Sigmoid colon (tissue), 7 donors: ENCODE data around the gene CLCN2. TPM values are rescaled to one million over a fixed set of nuclear protein-coding genes. Genes with fewer than 3 reads are reported as not detected.

Experiments used
- DNase-seq: peaks from one replicate; pipeline ENCODE4 v3.0.0-alpha.2; 2019
- H3K27ac ChIP-seq, 4 donors: fragments of 200-600 bp; sonication (generic); one replicate each; pipeline ENCODE4 v1.5.1; 2016 to 2019; ENCODE audit warnings: mild to moderate bottlenecking in 1 of 4
- H3K27me3 ChIP-seq, 3 donors: fragments of 200-600 bp; sonication (generic); one replicate each; pipeline ENCODE4 v1.5.1; 2019; ENCODE audit warnings: mild to moderate bottlenecking in 1 of 3
- H3K36me3 ChIP-seq, 4 donors: fragments of 200-600 bp; sonication (generic); one replicate each; pipeline ENCODE4 v1.5.1; 2016 to 2019
- H3K4me1 ChIP-seq, 4 donors: fragments of 200-600 bp; sonication (generic); one replicate each; pipeline ENCODE4 v1.5.1; 2017 to 2019
- H3K4me3 ChIP-seq, 4 donors: fragments of 200-600 bp; sonication (generic); one replicate each; pipeline ENCODE4 v1.5.1; 2017 to 2019; ENCODE audit warnings: mild to moderate bottlenecking in 2 of 4, moderate library complexity in 1 of 4
- H3K9me3 ChIP-seq, 4 donors: fragments of 200-600 bp in 3 of 4; sonication (generic) in 3 of 4; one replicate each; pipeline versions ENCODE4 v1.5.1 to v1.6.1; 2013 to 2019
- CTCF ChIP-seq, 4 experiments: fragments of 450-650 bp in 3 of 4; fragments of 200-600 bp in 1 of 4; IDR thresholded peaks; one replicate each; pipeline ENCODE4 v1.5.1; 2016 to 2019; ENCODE audit warnings: antibody characterized with exemption in 4 of 4, mild to moderate bottlenecking in 3 of 4, moderate library complexity in 2 of 4
- EP300 ChIP-seq, 4 donors: sonication (generic); formaldehyde crosslinking; IDR thresholded peaks; one replicate each; pipeline ENCODE4 v1.6.1; 2017; ENCODE audit warnings: antibody characterized with exemption in 4 of 4
- POLR2A ChIP-seq, 2 donors: fragments of 450-650 bp; IDR thresholded peaks; one replicate each; pipeline ENCODE4 v1.6.1; 2016; ENCODE audit warnings: antibody characterized with exemption in 2 of 2, mild to moderate bottlenecking in 2 of 2, moderate library complexity in 2 of 2
- POLR2AphosphoS5 ChIP-seq, 4 donors: sonication (generic); formaldehyde crosslinking; IDR thresholded peaks; one replicate each; pipeline ENCODE4 v1.6.1; 2017; ENCODE audit warnings: antibody characterized with exemption in 4 of 4
- WGBS, 2 donors: extraction: QIAGEN DNeasy Blood & Tissue Kit; methylation state at CpG; one replicate each; pipeline ENCODE4 v1.1.7; 2013; 5-methylcytosine and 5-hydroxymethylcytosine counted together
- intact Hi-C: fragments of 100-400 bp; cut with DNase I; formaldehyde crosslinking; loops from one replicate; pipeline ENCODE4 v1.15.1; 2023
- polyA plus RNA-seq, 3 donors: library from polyadenylated mRNA; stranded (reverse); fragments of 200-250 nt; gene quantifications; one replicate each; pipeline ENCODE4 v1.2.3, GENCODE V29; 2013
- total RNA-seq, 4 donors: library from RNA; depleted of rRNA; stranded (reverse); fragments of >200 nt; gene quantifications; one replicate each; pipeline ENCODE4 v1.1.0, GENCODE V29; 2016
- donor health status: healthy with polysubstance abuse.
- donor health status: Bipolar disorder and iron deficiency.
- donor health status: healthy.

CLCN2 gene
- total and polyA plus RNA-seq, 7 donors = 1.6 to 30.2 (median 3.3) TPM

- Histone ChIP-seq H3K27ac (no peak overlapping the region), H3K9me3 (no peaks in the 10 kb centered on the region), H3K4me3 (no peak overlapping the region), H3K36me3 (peaks cover 43 to 80% (median 74%) of the 10 kb centered on the region in 4 donors), H3K4me1 (no peaks in the 10 kb centered on the region), H3K27me3 (no peaks in the 10 kb centered on the region)
- 47 to 80% methylated on average over 4 of the region's 4 CpGs for WGBS, 2 donors
- intact Hi-C loops = no loop called here
- no peak for DNase-seq
- no peak for TF ChIP-seq EP300 (IDR thresholded peaks at IDR 0.05)
- TF ChIP-seq CTCF (IDR thresholded peaks at IDR 0.05) = no peak
- TF ChIP-seq POLR2A (IDR thresholded peaks at IDR 0.05) = no peak
- no peak for TF ChIP-seq POLR2AphosphoS5 (IDR thresholded peaks at IDR 0.05)
Observed at GRCh38 chr3:184306341-184306972, 54.9 kb downstream of the CLCN2 start.

GRCh38 chr3:184305577-184305976, 55.8 kb downstream of the CLCN2 start:
- H3K36me3 ChIP-seq = peaks cover 43 to 89% (median 80%) of the 10 kb centered on the region in 4 donors
- intact Hi-C loops = no loop called here
- H3K27ac ChIP-seq = no peak overlapping the region
- no peaks in the 10 kb centered on the region for H3K27me3 ChIP-seq
- H3K4me3 ChIP-seq = no peak overlapping the region
- H3K4me1 ChIP-seq = peaks cover 0 to 4% (median 3%) of the 10 kb centered on the region in 4 donors
- no peaks in the 10 kb centered on the region for H3K9me3 ChIP-seq
- TF ChIP-seq CTCF (IDR thresholded peaks at IDR 0.05) (peak in 1 of 4 experiments; percentile 12), POLR2AphosphoS5 (IDR thresholded peaks at IDR 0.05) (no peak)
- 43 to 67% methylated on average over 1 of the region's 1 CpG for WGBS, 2 donors
- no peak for DNase-seq

- H3K27me3 ChIP-seq = no peaks in the 10 kb centered on the region
- no peak for DNase-seq
- peaks cover 29 to 53% (median 48%) of the 10 kb centered on the region in 4 donors for H3K36me3 ChIP-seq
- TF ChIP-seq POLR2AphosphoS5 (IDR thresholded peaks at IDR 0.05) (no peak), CTCF (IDR thresholded peaks at IDR 0.05) (no peak), POLR2A (IDR thresholded peaks at IDR 0.05) (no peak), EP300 (IDR thresholded peaks at IDR 0.05) (no peak)
- no peak overlapping the region for H3K27ac ChIP-seq
- WGBS, 2 donors = 84 to 91% methylated on average over 3 of the region's 3 CpGs
- intact Hi-C loops = loop anchor here (5.0 kb wide), 1 partner anchor 42 kb away; no protein-coding TSS in a partner anchor
- H3K4me3 ChIP-seq = peak overlapping the region in 1 of 4 donors; percentile 97
- H3K9me3 ChIP-seq = no peaks in the 10 kb centered on the region
- H3K4me1 ChIP-seq = peaks cover 0 to 20% (median 15%) of the 10 kb centered on the region in 4 donors
Observed at GRCh38 chr3:184300378-184300720, 61.1 kb downstream of the CLCN2 start.

GRCh38 chr3:184299488-184300377, 61.7 kb downstream of the CLCN2 start:
- 15 to 18% methylated on average over 29 of the region's 29 CpGs for WGBS, 2 donors
- intact Hi-C loops = loop anchor here (2.0 to 5.0 kb wide), 4 partner anchors 43 to 112 kb away; partner anchors contain the start of genes ABCF3, ALG3 and EEF1AKMT4
- H3K27ac ChIP-seq = peak overlapping the region; percentile 79 to 89 (median 84)

More at GRCh38 chr3:184299488-184300377, 61.7 kb downstream of the CLCN2 start:
- Histone ChIP-seq H3K4me1 (peaks cover 0 to 20% (median 15%) of the 10 kb centered on the region in 4 donors), H3K36me3 (peaks cover 26 to 49% (median 42%) of the 10 kb centered on the region in 4 donors), H3K4me3 (peak overlapping the region; percentile 92 to 97 (median 94)), H3K9me3 (no peaks in the 10 kb centered on the region), H3K27me3 (no peaks in the 10 kb centered on the region)
- DNase-seq = no peak
- TF ChIP-seq CTCF (IDR thresholded peaks at IDR 0.05) = no peak
- no peak for TF ChIP-seq POLR2A (IDR thresholded peaks at IDR 0.05)
- TF ChIP-seq EP300 (IDR thresholded peaks at IDR 0.05) = no peak
- TF ChIP-seq POLR2AphosphoS5 (IDR thresholded peaks at IDR 0.05) = no peak
